Pulmonary artery endothelial cell (primary cell): ENCODE data around the gene SLC4A2. TPM values are rescaled to one million over a fixed set of nuclear protein-coding genes. Genes with fewer than 3 reads are reported as not detected.

Experiments used
- total RNA-seq: library from RNA; depleted of rRNA; stranded (reverse); fragments of >200 nt; gene quantifications from 2 replicates; pipeline ENCODE4 v1.2.3, GENCODE V29; 2014

Gene SLC4A2
- total RNA-seq, 1 donor from 2014 or later = 64.6 TPM

Other genes starting within 250 kb of the SLC4A2 start
- not detected in 2 replicates for gene AOC1, start 207.1 kb upstream of the SLC4A2 start, total RNA-seq
- 0.07 TPM in 1 of 2 replicates, not detected in the other for gene KCNH2, start 81.3 kb upstream of the SLC4A2 start, total RNA-seq
- gene NOS3, start 68.6 kb upstream of the SLC4A2 start, total RNA-seq = 58.3 and 67.0 TPM in 2 replicates
- gene ATG9B, start 35.1 kb upstream of the SLC4A2 start, total RNA-seq = under 0.01 TPM in 1 of 2 replicates, not detected in the other
- gene ABCB8, start 31.1 kb upstream of the SLC4A2 start, total RNA-seq = 26.4 and 37.9 TPM in 2 replicates
- gene ASIC3, start 11.1 kb upstream of the SLC4A2 start, total RNA-seq = 0.07 TPM in 2 replicates
- 18.2 and 19.1 TPM in 2 replicates for gene CDK5, start 1.7 kb upstream of the SLC4A2 start, total RNA-seq
- 67.0 and 75.0 TPM in 2 replicates for gene FASTK, start 21.2 kb downstream of the SLC4A2 start, total RNA-seq
- 18.0 and 19.6 TPM in 2 replicates for gene TMUB1, start 23.9 kb downstream of the SLC4A2 start, total RNA-seq
- gene AGAP3, start 26.9 kb downstream of the SLC4A2 start, total RNA-seq = 52.1 and 61.4 TPM in 2 replicates
- gene GBX1, start 108.1 kb downstream of the SLC4A2 start, total RNA-seq = not detected in 2 replicates
- not detected in 2 replicates for gene ASB10, start 127.7 kb downstream of the SLC4A2 start, total RNA-seq
- gene H2BK1, start 150.9 kb downstream of the SLC4A2 start, total RNA-seq = not detected in 2 replicates
- 78.8 and 91.2 TPM in 2 replicates for gene ABCF2, start 167.6 kb downstream of the SLC4A2 start, total RNA-seq
- gene CHPF2, start 172.9 kb downstream of the SLC4A2 start, total RNA-seq = 57.7 and 71.3 TPM in 2 replicates
- gene SMARCD3, start 189.1 kb downstream of the SLC4A2 start, total RNA-seq = 3.8 and 6.7 TPM in 2 replicates